ENCODE measurements around the gene STMN3.
"Not testable (repeated sequence)": the region's sequence is repeated elsewhere in the genome, so short reads cannot be mapped to it uniquely, and the experiment has no call there.

STMN3 gene

GRCh38 chr20:63657260-63657936 is 4.2 kb upstream of the STMN3 start:
- no peak for DNase-seq (ENCODE audit: low spot score)

GRCh38 chr20:63656451-63656850 is 3.2 kb upstream of the STMN3 start:
- no peak for DNase-seq (ENCODE audit: low spot score)

- DNase-seq (ENCODE audit: low spot score) = no peak
Measured at GRCh38 chr20:63655249-63655648, 2.0 kb upstream of the STMN3 start.

GRCh38 chr20:63653974-63654668 is 897 bp upstream of the STMN3 start:
- DNase-seq (ENCODE audit: low spot score) = no peak

GRCh38 chr20:63652192-63652980 is 838 bp downstream of the STMN3 start:
- no peak for DNase-seq (ENCODE audit: low spot score)

- no peak for DNase-seq (ENCODE audit: low spot score)
Measured at GRCh38 chr20:63651942-63652191, 1.4 kb downstream of the STMN3 start.

GRCh38 chr20:63650486-63650885 is 2.7 kb downstream of the STMN3 start:
- not testable (repeated sequence) for DNase-seq (ENCODE audit: low spot score)

GRCh38 chr20:63648895-63649589 is 4.2 kb downstream of the STMN3 start:
- no peak for DNase-seq (ENCODE audit: low spot score)

GRCh38 chr20:63648190-63648589 is 5.0 kb downstream of the STMN3 start:
- no peak for DNase-seq (ENCODE audit: low spot score)

- no peak for DNase-seq (ENCODE audit: low spot score)
Measured at GRCh38 chr20:63645218-63645617, 8.0 kb downstream of the STMN3 start.

GRCh38 chr20:63643946-63644345 is 9.3 kb downstream of the STMN3 start:
- no peak for DNase-seq (ENCODE audit: low spot score)

- DNase-seq (ENCODE audit: low spot score) = no peak
Measured at GRCh38 chr20:63643499-63643898, 9.7 kb downstream of the STMN3 start.

- DNase-seq (ENCODE audit: low spot score) = no peak
Measured at GRCh38 chr20:63642527-63643247, 10.5 kb downstream of the STMN3 start.

- no peak for DNase-seq (ENCODE audit: low spot score)
Measured at GRCh38 chr20:63641792-63642523, 11.3 kb downstream of the STMN3 start.

- DNase-seq (ENCODE audit: low spot score) = no peak
Measured at GRCh38 chr20:63641146-63641791, 12.0 kb downstream of the STMN3 start.

GRCh38 chr20:63640686-63641085 is 12.5 kb downstream of the STMN3 start:
- not testable (repeated sequence) for DNase-seq (ENCODE audit: low spot score)

- no peak for DNase-seq (ENCODE audit: low spot score)
Measured at GRCh38 chr20:63640086-63640485, 13.1 kb downstream of the STMN3 start.

- no peak for DNase-seq (ENCODE audit: low spot score)
Measured at GRCh38 chr20:63639093-63639975, 13.9 kb downstream of the STMN3 start.

GRCh38 chr20:63636752-63637628 is 16.2 kb downstream of the STMN3 start:
- no peak for DNase-seq (ENCODE audit: low spot score)
